Cardiac muscle cell (in vitro differentiated cells and primary cell): ENCODE data around the gene PSMF1. TPM values are rescaled to one million over a fixed set of nuclear protein-coding genes. Genes with fewer than 3 reads are reported as not detected.

Experiments used
- DNase-seq, 2 donors: peaks; one replicate each; pipeline versions ENCODE4 v3.0.0 to v3.0.0-alpha.2; 2010 to 2017; ENCODE audit warnings: low read depth in 1 of 2, low spot score in 1 of 2
- H3K27ac ChIP-seq: fragments of 200-600 bp; sonication (generic); 2 replicates; pipeline ENCODE4 v1.5.1; 2016
- H3K27me3 ChIP-seq: fragments of 200-600 bp; sonication (generic); 2 replicates; pipeline ENCODE4 v1.6.0; 2016; ENCODE audit warnings: control low read depth
- H3K36me3 ChIP-seq: fragments of 200-600 bp; sonication (generic); 2 replicates; pipeline ENCODE4 v1.5.1; 2016; ENCODE audit warnings: control low read depth
- H3K4me1 ChIP-seq: fragments of 200-600 bp; sonication (generic); 2 replicates; pipeline ENCODE4 v1.8.1; 2017; ENCODE audit warnings: low read depth, mild to moderate bottlenecking, mixed run types
- H3K4me3 ChIP-seq: fragments of 200-600 bp; sonication (generic); 2 replicates; pipeline ENCODE4 v1.5.1; 2016; ENCODE audit warnings: mild to moderate bottlenecking
- H3K9me3 ChIP-seq: fragments of 200-600 bp; sonication (generic); 2 replicates; pipeline ENCODE4 v1.5.1; 2017; ENCODE audit warnings: low read depth, mild to moderate bottlenecking, control low read depth
- CTCF ChIP-seq: IDR thresholded peaks from 2 replicates; pipeline ENCODE4 v1.5.1; 2012; ENCODE audit warnings: low read depth, mild to moderate bottlenecking, low read length
- polyA plus RNA-seq: library from polyadenylated mRNA; unstranded; fragments of >200 nt; fragmentation: Nextera tagmentation; extraction: Ambion mirVana; gene quantifications from 2 replicates; pipeline ENCODE4 v1.2.1, GENCODE V29; 2016
- total RNA-seq: library from RNA; depleted of rRNA; stranded (reverse); fragments of >200 nt; gene quantifications from 2 replicates; pipeline ENCODE4 v1.2.3, GENCODE V29; 2016

PSMF1 gene
- total and polyA plus RNA-seq, 2 experiments from 2014 or later = 131 to 202 TPM

DNA sequence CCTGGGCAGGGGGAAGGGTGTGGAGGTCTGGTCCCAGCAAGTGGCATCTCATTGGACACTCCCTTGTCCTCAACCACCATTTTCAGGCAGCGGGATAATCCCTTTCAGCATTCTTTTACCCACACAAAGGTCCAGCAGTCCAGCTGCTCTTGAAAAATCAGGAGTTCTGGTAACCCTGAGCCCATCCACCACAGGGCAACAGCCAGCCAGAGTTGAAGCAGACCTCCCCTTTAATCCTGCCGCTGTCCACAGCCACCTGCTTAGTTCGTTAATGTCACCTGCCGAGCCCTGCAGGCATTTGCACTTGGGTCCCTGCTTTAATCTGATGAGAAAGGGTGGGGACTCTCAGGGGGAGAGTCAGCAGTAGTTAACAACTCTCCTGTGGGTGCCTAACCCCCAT lies 55.3 kb downstream of the PSMF1 start:
- TF ChIP-seq CTCF = no peak

GRCh38 chr20:1174787-1175186 lies 56.4 kb downstream of the PSMF1 start:
- no peak for TF ChIP-seq CTCF
- Histone ChIP-seq H3K27me3 (no peaks in the 10 kb centered on the region), H3K4me3 (no peak overlapping the region), H3K36me3 (no peaks in the 10 kb centered on the region), H3K9me3 (no peaks in the 10 kb centered on the region), H3K4me1 (no peaks in the 10 kb centered on the region), H3K27ac (no peak overlapping the region)
- no peak for DNase-seq

More for the DNA sequence above, 55.3 kb downstream of the PSMF1 start:
- Histone ChIP-seq H3K9me3 (no peaks in the 10 kb centered on the region), H3K4me1 (no peaks in the 10 kb centered on the region), H3K27ac (no peak overlapping the region), H3K4me3 (no peak overlapping the region), H3K36me3 (no peaks in the 10 kb centered on the region), H3K27me3 (no peaks in the 10 kb centered on the region)
- DNase-seq = no peak

- TF ChIP-seq CTCF = no peak
- no peak overlapping the region for H3K27ac ChIP-seq
- no peaks in the 10 kb centered on the region for H3K4me1 ChIP-seq
- H3K36me3 ChIP-seq = no peaks in the 10 kb centered on the region
- H3K9me3 ChIP-seq = no peaks in the 10 kb centered on the region
- H3K4me3 ChIP-seq = no peak overlapping the region
- no peaks in the 10 kb centered on the region for H3K27me3 ChIP-seq
- peak; percentile 19 to 22 for DNase-seq
Observed at GRCh38 chr20:1177680-1178079, 59.3 kb downstream of the PSMF1 start.

DNA sequence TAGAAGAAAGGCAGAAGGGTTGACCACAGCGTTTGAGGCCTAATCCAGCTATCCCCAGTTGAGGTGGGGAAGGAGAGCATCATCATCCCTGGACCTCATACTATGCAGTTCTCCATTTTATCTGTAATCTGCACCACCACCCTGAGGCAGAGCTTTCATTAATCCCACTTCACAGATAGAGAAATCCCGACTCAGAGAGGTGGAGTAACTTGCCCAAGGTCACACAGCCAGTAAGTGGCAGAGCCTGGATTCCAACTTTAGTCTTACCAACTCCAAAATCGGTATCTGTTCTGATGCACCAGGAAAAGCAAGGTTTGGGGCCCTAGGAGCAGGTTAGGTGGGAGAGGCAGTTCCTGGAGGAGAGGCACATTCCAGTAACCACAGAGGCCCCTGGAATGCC lies 59.7 kb downstream of the PSMF1 start:
- no peaks in the 10 kb centered on the region for H3K36me3 ChIP-seq
- DNase-seq = no peak
- H3K27me3 ChIP-seq = no peaks in the 10 kb centered on the region
- no peak overlapping the region for H3K4me3 ChIP-seq
- no peaks in the 10 kb centered on the region for H3K4me1 ChIP-seq
- TF ChIP-seq CTCF = no peak
- no peak overlapping the region for H3K27ac ChIP-seq
- H3K9me3 ChIP-seq = no peaks in the 10 kb centered on the region

DNA sequence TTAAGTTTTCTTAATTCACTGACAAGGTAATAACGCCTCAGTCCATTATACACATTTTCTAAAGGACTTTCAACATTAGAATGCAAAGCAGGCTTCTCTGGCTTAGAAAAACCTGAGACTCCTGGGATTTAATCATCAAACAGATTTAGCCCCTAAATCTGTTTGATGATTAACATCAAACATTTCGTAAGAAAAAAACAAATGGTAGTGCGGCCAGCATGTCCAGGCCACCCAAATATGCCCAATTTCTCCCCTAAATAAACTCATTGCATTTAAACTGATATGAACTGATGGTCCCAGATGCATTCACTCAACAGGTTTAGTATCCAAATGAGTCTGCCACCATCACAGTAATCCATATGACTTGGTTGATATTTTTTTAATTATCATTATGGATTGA lies 60.2 kb downstream of the PSMF1 start:
- Histone ChIP-seq H3K36me3 (no peaks in the 10 kb centered on the region), H3K27me3 (peaks cover 4% of the 10 kb centered on the region), H3K9me3 (no peaks in the 10 kb centered on the region), H3K27ac (no peak overlapping the region), H3K4me1 (no peaks in the 10 kb centered on the region), H3K4me3 (no peak overlapping the region)
- TF ChIP-seq CTCF = no peak
- no peak for DNase-seq

- no peaks in the 10 kb centered on the region for H3K9me3 ChIP-seq
- no peak overlapping the region for H3K27ac ChIP-seq
- H3K27me3 ChIP-seq = peaks cover 17% of the 10 kb centered on the region
- no peaks in the 10 kb centered on the region for H3K4me1 ChIP-seq
- no peak for TF ChIP-seq CTCF
- H3K4me3 ChIP-seq = no peak overlapping the region
- no peak for DNase-seq
- no peaks in the 10 kb centered on the region for H3K36me3 ChIP-seq
Observed at GRCh38 chr20:1180949-1181348, 62.5 kb downstream of the PSMF1 start.
